HG02763 (cell line): ENCODE data around the gene IL32.

Experiments used
- ATAC-seq: cut with Tn5 transposase; IDR thresholded peaks from one replicate; pipeline ENCODE4 v1.9.1; 2021; ENCODE audit warnings: mild to moderate bottlenecking, moderate library complexity; ENCODE audit not compliant: unreplicated experiment

IL32 gene

DNA sequence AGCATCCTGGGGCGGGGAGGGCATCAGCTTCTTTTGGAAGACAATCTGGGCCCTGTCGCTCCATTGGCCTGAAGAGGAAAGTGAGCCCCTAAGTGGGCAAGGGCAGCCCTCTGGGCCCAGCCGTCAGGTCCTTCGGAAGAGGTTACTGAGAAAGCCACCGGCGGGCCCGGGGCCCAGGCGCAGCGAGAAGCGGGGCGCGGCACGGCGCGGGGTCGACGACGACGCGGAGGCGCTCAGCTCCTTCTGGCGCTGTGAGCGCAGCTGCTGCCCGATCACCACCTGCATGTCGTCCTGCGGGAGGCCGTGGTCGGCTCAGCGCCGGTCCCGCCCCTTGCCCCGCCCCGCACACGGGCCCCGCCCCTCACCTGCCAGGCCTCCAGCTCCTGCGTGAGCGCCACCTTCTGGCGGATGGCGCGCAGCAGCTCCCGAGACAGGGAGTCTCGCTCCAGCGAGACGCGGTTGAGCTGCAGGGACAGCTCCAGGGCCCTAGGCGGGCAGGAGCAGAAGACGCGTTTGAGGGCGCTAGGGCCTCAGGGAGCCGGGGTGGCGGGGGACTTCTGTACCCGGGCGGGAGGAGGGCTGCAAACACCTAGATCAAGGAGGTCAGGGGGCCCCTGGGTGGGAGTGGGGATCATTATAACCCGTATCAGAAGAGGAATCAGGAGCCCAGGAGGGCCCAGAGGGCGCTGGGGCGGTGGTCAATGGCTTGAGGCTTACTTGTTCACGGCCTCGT, 37.3 kb upstream of the IL32 start:
- no peak for ATAC-seq

DNA sequence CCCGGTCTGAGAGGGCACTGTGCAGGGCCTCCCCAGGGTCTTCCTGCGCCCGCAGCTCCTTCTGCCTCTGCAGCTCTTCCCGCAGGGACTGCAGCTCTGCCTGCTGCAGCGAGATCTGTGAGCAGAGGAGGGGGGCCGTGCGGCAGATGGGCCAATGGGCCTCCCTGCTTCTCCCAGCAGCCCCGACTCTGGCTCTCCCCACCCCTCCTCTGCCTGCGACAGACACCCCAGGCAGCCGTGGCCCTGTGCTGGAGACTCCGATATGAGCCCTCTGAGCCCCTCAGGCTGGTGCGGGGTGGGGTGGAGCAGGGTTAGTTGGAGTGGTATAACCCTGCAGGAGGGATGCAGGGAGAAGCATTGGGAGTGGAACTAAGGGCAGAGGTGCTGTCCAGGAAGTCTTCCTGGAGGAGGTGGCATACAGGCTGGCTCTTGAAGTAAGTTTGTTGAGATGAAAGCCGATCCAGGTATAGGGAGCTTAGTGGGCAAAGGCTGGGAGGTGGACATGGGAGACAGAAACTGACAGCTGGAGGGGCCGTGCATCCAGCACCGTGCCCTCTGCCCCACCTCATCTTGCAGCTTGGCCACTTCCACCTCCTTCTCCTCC, 36.6 kb upstream of the IL32 start:
- ATAC-seq, result no peak

GRCh38 chr16:3029491-3030221, 35.8 kb upstream of the IL32 start:
- ATAC-seq, result no peak

DNA sequence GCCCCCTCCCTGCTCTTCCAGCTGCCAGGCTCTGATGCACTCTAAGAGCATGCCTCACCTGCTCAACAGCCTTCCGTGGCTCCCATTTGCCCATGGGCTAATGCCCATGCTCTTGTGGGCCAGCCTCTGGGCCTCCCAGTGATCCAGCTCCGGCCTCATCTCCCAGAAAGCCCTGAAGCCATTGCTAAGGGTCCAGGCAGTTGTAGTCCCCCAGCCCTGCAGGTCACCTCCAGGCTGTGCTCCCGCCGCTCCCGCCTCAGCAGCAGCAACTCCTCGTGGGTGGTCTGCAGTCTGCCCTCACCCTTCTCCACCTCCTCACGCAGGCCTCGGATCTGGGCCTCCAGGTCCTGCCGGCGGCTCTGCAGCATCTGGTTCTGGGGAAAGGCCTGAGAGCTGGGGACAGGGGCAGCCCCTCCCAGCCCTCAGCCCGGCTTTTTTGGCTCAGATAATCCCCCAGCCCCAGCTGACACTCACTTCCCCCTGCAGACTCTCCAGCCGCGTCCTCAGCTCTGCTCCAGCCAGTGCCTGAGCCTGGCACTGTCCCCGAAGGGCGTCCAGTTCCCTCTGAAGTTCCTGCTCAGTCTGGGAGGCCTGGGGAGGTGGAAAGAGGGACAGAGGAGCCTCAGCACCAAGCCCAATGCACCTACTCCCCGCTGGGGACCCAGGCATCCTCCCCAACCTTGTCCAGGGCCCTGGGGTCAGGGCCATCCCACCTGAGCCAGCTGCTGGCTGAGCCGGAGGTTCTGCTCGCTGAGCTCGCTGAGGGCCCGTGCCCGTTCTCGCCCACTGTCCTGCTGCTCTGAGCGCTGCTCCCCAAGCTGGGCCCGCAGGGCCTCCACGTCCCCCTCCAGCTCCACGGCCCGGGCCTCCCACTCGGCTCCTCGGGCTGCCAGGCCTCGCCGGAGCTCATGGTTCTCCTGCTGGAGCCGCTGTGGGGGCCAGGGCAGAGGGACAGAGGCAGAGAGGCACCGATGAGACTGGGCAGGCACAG, 34.9 kb upstream of the IL32 start:
- ATAC-seq, result no peak

DNA sequence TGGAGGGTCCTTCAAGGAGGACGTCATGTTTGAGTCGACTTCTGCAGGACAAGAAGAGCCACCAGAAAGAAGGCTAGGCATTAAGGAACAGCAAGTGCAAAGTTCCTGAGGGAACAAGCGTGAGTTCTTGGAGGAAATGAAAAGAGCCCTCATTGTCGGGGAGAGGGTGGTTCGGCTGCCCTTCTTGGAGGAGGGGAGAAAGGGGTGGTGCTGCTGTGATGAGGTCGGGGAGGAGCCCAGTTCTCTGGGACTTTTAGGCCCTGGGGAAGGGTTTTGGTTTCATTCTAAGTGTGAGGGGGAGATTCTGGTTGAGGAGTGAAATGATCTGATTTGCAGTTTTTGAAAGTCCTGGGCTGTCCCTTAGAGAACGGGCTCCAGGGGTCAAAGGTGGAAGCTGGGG, 32.8 kb upstream of the IL32 start:
- ATAC-seq, result no peak

DNA sequence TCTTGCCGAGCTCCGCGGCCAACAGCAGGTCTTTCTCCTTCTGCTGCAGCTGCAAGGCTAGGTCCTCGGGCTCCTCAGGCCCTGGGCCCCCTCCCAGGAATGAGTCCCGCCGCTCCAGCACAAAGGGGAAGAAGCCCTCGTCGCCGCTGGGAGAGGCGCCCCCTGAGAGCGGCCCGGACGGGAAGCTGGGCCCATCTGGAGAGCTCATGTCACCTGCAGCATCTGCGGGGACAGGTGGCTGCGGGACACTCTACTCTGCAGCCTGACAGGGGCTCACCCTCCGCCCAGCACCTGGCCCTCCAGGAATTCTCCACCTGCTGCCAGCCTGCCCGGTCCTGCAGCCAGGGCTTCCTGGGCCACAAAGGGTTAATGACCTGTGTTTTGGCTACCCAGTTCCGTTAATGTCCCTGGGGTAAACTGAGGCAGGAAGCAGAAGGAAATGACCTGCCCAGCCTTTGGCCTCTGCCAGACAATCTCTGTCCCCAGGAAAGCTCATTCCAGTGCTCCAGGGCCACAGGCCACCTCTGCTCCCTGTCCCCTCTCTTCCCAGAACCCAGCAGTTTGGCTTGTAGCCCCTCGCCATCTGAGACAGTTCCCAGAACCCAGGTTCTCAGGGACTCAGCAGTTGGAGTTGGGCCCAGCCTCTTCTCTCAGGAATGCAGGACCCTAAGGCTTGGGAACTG, 30.0 kb upstream of the IL32 start:
- ATAC-seq, result no peak

GRCh38 chr16:3035972-3036725, 29.3 kb upstream of the IL32 start:
- no peak for ATAC-seq

DNA sequence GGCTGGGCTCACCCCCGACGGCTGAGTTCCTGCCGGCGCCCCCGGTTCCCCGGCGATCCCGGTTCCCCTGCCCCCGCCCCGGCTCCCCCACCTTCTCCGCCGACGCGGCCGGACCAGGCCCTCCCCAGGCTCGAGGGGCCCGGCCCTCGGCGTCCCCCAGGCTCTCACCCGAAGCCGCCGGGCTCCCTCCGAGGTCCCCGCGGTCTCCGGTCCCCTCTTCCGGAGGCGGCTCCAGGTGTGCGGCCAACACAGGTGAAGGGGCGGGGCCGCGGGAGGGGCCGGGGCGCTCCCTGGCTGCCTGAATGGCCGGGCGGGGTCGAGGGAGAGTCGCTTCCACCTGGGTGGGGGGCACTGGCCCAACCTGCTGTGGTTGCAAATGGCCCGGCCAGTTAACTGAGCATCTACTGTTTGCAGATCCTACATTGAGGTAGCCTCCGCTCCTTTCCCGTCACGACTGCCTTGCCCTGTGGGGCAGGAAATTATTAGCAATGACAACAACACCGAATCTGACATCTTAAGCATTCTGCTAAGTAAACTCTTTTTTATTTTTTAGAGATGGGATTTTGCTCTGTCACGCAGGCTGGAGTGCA, 28.6 kb upstream of the IL32 start, which contains the start of gene BICDL2:
Gene BICDL2, minus strand, starts transcription at position 219 of the 590 bp plus-strand sequence. CDS start 1,448 bp downstream, outside the sequence.
- no peak for ATAC-seq

- no peak for ATAC-seq
Measured at GRCh38 chr16:3038256-3038655, 27.2 kb upstream of the IL32 start.

DNA sequence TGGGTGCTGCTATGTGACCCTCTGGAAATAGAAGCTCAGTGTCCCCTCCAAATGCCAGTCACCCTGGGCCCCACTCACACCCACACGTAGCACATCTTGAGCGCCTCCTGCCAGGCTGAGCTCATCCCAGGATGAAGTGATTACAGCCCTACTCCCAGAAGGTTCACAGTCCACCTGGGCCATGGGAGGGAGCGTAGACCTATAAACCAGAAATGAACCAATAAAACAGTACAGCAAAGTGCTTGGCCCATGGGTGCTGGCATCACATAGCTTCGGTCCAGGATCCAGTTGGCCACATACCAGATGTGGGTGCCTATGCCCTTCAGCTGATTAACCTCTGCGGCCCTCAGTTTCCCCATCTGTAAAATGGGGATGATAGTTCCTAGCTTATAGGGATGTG, 26.5 kb upstream of the IL32 start:
- no peak for ATAC-seq

DNA sequence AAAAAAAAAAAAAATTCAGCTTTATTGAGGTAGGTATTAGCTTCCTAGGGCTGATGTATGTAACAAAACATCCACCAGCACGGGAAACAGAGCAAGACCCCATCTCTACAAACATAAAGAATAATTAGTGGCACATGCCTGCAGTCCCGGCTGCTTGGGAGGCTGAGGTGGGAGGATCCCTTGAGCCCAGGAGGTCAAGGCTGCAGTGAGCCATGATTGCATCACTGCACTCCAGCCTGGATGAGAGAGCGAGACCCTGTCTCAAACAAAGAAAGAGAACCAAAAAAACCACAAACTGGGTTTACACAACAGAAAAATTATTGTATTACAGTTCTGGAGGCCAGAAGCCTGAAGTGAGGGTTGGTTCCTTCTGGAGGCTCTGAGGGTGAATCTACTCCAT, 23.1 kb upstream of the IL32 start:
- ATAC-seq, result no peak

GRCh38 chr16:3044708-3045107, 20.7 kb upstream of the IL32 start:
- no peak for ATAC-seq

DNA sequence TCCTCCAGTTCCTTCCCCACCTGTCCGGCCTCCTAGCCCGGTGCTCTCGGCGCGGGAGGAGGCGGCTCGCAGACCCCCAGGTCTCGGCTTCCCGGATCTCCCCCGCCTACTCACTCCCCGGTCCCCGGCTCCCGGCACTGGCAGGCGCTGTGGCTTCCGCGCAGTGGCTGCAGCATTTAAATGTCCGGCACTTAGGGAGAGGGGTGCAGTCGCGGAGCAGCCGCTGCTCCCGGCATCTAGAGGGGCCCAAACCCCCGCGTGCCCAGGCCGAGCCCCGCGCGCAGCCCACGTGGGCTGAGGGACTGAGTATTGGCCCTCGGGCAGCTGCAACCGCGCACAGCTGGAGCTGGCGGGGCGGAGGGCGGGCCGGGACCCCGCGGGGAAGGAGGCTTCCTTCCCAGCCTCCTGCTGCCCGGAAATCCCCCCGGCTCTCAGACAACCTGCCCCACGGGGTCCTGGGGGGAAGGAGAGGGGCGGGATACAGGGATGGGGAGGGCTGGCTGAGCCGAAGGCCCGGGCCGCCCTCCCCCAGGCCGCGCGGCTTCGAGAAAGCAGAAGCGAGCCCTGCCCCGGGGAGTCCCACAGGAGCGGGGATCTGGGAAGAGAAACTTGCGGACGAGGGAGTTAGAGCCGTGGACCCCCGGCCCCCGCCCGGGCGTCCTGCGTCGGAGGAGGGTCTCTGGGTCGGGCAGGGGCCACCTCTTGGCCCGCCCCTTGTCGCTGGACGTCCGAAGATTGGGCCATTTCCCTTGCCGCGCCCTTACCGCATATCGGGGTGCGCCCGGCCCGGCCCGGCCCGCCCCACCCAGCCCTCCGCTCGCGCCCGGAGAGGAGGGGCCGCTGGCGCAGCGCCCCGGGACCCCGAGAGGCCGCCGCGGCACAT, 19.4 kb upstream of the IL32 start, which contains the start of gene MMP25:
Gene MMP25, plus strand, starts transcription at position 804 of the 883 bp plus-strand sequence. CDS start 357 bp downstream, outside the sequence.
- ATAC-seq, result no peak

DNA sequence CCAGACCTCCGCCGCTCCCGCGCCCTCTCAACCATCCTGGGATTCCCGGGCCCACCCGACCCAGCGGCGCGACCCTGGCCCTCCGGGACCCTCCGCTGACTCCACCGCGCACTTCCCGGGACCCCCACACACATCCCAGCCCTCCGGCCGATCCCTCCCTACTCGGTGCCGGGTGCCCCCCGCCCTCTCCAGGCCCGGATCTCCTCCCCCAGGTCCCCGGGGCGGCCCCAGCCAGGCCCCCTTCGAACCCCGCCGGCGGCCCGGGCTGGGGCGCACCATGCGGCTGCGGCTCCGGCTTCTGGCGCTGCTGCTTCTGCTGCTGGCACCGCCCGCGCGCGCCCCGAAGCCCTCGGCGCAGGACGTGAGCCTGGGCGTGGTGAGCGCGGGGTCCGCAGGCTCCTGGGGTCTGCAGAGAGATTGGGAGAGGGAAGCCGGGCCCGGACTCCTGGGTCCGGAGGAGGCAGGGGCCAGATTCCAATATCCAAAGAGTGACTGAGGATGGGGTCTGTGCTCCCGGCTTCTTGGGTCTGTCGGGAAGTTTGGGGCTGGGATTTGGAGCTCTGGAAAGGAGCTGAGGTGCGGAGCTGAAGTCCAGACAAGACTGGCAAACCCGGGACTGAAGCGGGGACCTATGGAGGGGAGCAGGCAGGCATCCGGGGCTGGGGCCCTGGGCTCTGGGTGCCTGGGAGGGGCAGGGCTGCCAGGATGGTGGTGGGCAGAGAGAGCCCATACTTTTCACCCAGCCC, 18.6 kb upstream of the IL32 start:
- no peak for ATAC-seq

DNA sequence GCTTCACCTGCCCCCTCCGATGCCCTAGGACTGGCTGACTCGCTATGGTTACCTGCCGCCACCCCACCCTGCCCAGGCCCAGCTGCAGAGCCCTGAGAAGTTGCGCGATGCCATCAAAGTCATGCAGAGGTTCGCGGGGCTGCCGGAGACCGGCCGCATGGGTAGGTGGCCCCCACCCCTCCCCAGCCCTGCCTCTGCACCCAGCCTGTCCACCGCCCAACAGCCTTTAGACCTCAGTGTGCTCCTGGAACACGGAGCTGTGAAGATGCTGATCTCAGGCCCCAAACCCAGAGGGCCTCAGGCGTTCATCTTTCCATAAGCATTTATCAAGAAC, 18.1 kb upstream of the IL32 start:
- no peak for ATAC-seq

GRCh38 chr16:3049921-3050481, 15.4 kb upstream of the IL32 start:
- no peak for ATAC-seq

DNA sequence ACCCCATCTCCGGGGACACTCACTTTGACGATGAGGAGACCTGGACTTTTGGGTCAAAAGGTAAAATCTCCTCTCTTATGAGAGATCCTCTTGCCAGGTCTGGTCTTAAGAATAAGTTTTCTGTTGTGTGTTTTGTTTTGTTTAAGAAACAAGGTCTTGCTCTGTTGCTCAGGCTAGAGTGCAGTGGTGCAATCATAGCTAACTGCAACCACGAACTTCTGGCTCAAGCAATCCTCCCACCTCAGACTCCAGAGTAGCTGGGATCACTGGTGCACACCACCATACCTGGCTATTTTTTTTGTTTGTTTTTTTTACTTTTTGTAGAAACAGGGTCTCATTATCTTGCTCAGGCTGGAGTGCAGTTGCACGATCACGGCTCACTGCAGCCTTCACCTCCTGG, 15.0 kb upstream of the IL32 start:
- no peak for ATAC-seq
